Liver (tissue), 9 donors: ENCODE results near the gene MARVELD2. TPM values are rescaled to one million over a fixed set of nuclear protein-coding genes. Genes with fewer than 3 reads are reported as not detected.
"Not testable (repeated sequence)": the region's sequence is repeated elsewhere in the genome, so short reads cannot be mapped to it uniquely, and the experiment has no call there.

Source experiments
- DNase-seq: peaks from one replicate; pipeline ENCODE4 v3.0.0-alpha.2; 2017; ENCODE audit warnings: low spot score
- H3K27ac ChIP-seq, 2 donors: one replicate each; pipeline ENCODE4 v1.7.0; 2013; ENCODE audit warnings: inconsistent platforms in 2 of 2, low read length in 2 of 2, control low read depth in 1 of 2, low read depth in 1 of 2, mild to moderate bottlenecking in 1 of 2
- H3K27me3 ChIP-seq, 4 donors: one replicate each; pipeline versions ENCODE4 v1.6.1 to v1.7.0; 2013; ENCODE audit warnings: low read length in 3 of 4, inconsistent platforms in 1 of 4, mild to moderate bottlenecking in 1 of 4, moderate library complexity in 1 of 4; ENCODE audit not compliant: control insufficient read depth in 4 of 4, insufficient read depth in 4 of 4
- H3K36me3 ChIP-seq, 4 donors: one replicate each; pipeline versions ENCODE4 v1.6.1 to v1.7.0; 2013; ENCODE audit warnings: low read length in 3 of 4, mild to moderate bottlenecking in 3 of 4, low read depth in 1 of 4, moderate library complexity in 1 of 4; ENCODE audit not compliant: control insufficient read depth in 4 of 4, insufficient read depth in 3 of 4
- H3K4me1 ChIP-seq, 4 donors: one replicate each; pipeline versions ENCODE4 v1.6.1 to v1.7.0; 2013; ENCODE audit warnings: low read length in 3 of 4, mild to moderate bottlenecking in 3 of 4, moderate library complexity in 1 of 4; ENCODE audit not compliant: control insufficient read depth in 4 of 4, insufficient read depth in 4 of 4
- H3K4me3 ChIP-seq, 3 donors: one replicate each; pipeline versions ENCODE4 v1.6.1 to v1.7.0; 2013; ENCODE audit warnings: low read length in 3 of 3, control low read depth in 1 of 3, low read depth in 1 of 3, mild to moderate bottlenecking in 1 of 3
- H3K9ac ChIP-seq, 2 donors: one replicate each; pipeline ENCODE4 v1.7.0; 2013; ENCODE audit warnings: low read length in 2 of 2, mild to moderate bottlenecking in 2 of 2, moderate library complexity in 2 of 2, control low read depth in 1 of 2, low read depth in 1 of 2
- H3K9me3 ChIP-seq, 4 donors: one replicate each; pipeline versions ENCODE4 v1.6.1 to v1.7.0; 2013; ENCODE audit warnings: low read length in 3 of 4; ENCODE audit not compliant: control insufficient read depth in 4 of 4
- ATF3 ChIP-seq: IDR thresholded peaks from 2 replicates; pipeline ENCODE4 v1.6.1; 2016; ENCODE audit warnings: antibody characterized with exemption
- CTCF ChIP-seq: fragments of 150-350 bp; IDR thresholded peaks from 2 replicates; pipeline ENCODE4 v1.5.1; 2017; ENCODE audit warnings: improper control_type of control experiment, low read depth, low read length; ENCODE audit not compliant: missing input control
- EGR1 ChIP-seq, 2 donors: IDR thresholded peaks; 2 replicates each; pipeline ENCODE4 v1.6.1; 2016 to 2018; ENCODE audit warnings: antibody characterized with exemption in 2 of 2, low read depth in 2 of 2
- FOXA1 ChIP-seq: IDR thresholded peaks from 2 replicates; pipeline ENCODE4 v1.6.1; 2016; ENCODE audit warnings: antibody characterized with exemption
- FOXA2 ChIP-seq: IDR thresholded peaks from 2 replicates; pipeline ENCODE4 v1.6.1; 2016; ENCODE audit warnings: antibody characterized with exemption
- GABPA ChIP-seq, 2 donors: IDR thresholded peaks in 1 of 2; conservative IDR thresholded peaks in 1 of 2; 2 replicates each; pipeline ENCODE4 v1.6.1; 2016; ENCODE audit warnings: antibody characterized with exemption in 2 of 2, mild to moderate bottlenecking in 1 of 2, moderate library complexity in 1 of 2
- HNF4A ChIP-seq, 2 donors: conservative IDR thresholded peaks; 2 replicates each; pipeline ENCODE4 v1.6.1; 2016; ENCODE audit warnings: antibody characterized with exemption in 2 of 2, mild to moderate bottlenecking in 2 of 2
- HNF4G ChIP-seq: IDR thresholded peaks from 2 replicates; pipeline ENCODE4 v1.6.1; 2016; ENCODE audit warnings: antibody characterized with exemption
- JUND ChIP-seq, 2 donors: IDR thresholded peaks; 2 replicates each; pipeline ENCODE4 v1.6.1; 2016; ENCODE audit warnings: antibody characterized with exemption in 2 of 2
- MAX ChIP-seq: IDR thresholded peaks from 2 replicates; pipeline ENCODE4 v1.6.1; 2016; ENCODE audit warnings: antibody characterized with exemption
- NR2F2 ChIP-seq: IDR thresholded peaks from 2 replicates; pipeline ENCODE4 v1.6.1; 2016; ENCODE audit warnings: antibody characterized with exemption
- RAD21 ChIP-seq, 2 donors: IDR thresholded peaks; 2 replicates each; pipeline ENCODE4 v1.6.1; 2016; ENCODE audit warnings: antibody characterized with exemption in 2 of 2, mild to moderate bottlenecking in 2 of 2
- REST ChIP-seq: IDR thresholded peaks from 2 replicates; pipeline ENCODE4 v1.6.1; 2016; ENCODE audit warnings: antibody characterized with exemption, mild to moderate bottlenecking
- RXRA ChIP-seq, 2 donors: IDR thresholded peaks; 2 replicates each; pipeline ENCODE4 v1.6.1; 2017 to 2018; ENCODE audit warnings: antibody characterized with exemption in 2 of 2, mild to moderate bottlenecking in 1 of 2
- SP1 ChIP-seq: IDR thresholded peaks from 2 replicates; pipeline ENCODE4 v1.6.1; 2018; ENCODE audit warnings: antibody characterized with exemption, mild to moderate bottlenecking
- TAF1 ChIP-seq: conservative IDR thresholded peaks from 2 replicates; pipeline ENCODE4 v1.6.1; 2016; ENCODE audit warnings: antibody characterized with exemption, mild to moderate bottlenecking
- YY1 ChIP-seq: IDR thresholded peaks from 2 replicates; pipeline ENCODE4 v1.6.1; 2016; ENCODE audit warnings: antibody characterized with exemption, mild to moderate bottlenecking
- ZBTB33 ChIP-seq: IDR thresholded peaks from 2 replicates; pipeline ENCODE4 v1.6.1; 2016; ENCODE audit warnings: antibody characterized with exemption
- WGBS: extraction: QIAGEN DNeasy Blood & Tissue Kit; methylation state at CpG from one replicate; pipeline ENCODE4 v1.1.7; 2013; 5-methylcytosine and 5-hydroxymethylcytosine counted together
- polyA plus RNA-seq, 2 donors: library from polyadenylated mRNA; stranded (reverse) in 1 of 2; unstranded in 1 of 2; fragments of 200-250 nt in 1 of 2; fragments of >200 nt in 1 of 2; fragmentation: Nextera tagmentation in 1 of 2; extraction: Ambion mirVana in 1 of 2; gene quantifications; one replicate each; pipeline versions ENCODE4 v1.2.1 to v1.2.3, GENCODE V29; 2013 to 2015
- total RNA-seq, 2 donors: library from RNA; depleted of rRNA; stranded (reverse); fragments of >200 nt; gene quantifications; one replicate each; pipeline ENCODE4 v1.2.3, GENCODE V29; 2014
- donor health status: healthy.
- donor health status: healthy.
- donor health status: healthy.
- donor health status: healthy.
- donor health status: healthy.

The MARVELD2 gene
- total and polyA plus RNA-seq, 4 donors, result 9.4 to 20.2 (median 12.3) TPM

GRCh38 chr5:69435276-69435884 is 20.5 kb downstream of the MARVELD2 start:
- H3K4me1 ChIP-seq, H3K27ac ChIP-seq, H3K9me3 ChIP-seq, DNase-seq, H3K4me3 ChIP-seq, H3K9ac ChIP-seq, H3K27me3 ChIP-seq: not testable (repeated sequence)
- peaks cover 5 to 30% (median 8%) of the 10 kb centered on the region in 4 donors for H3K36me3 ChIP-seq
- 92% methylated on average over 5 of the region's 5 CpGs for WGBS

- Histone ChIP-seq H3K27me3 (no peaks in the 10 kb centered on the region), H3K9ac (peak overlapping the region in 1 of 2 donors; percentile 5), H3K9me3 (no peaks in the 10 kb centered on the region), H3K27ac (peak overlapping the region; percentile 85 to 95), H3K4me3 (no peak overlapping the region), H3K36me3 (peaks cover 0 to 19% (median 8%) of the 10 kb centered on the region in 4 donors), H3K4me1 (peaks cover 0 to 7% (median 2%) of the 10 kb centered on the region in 4 donors)
- TF ChIP-seq FOXA1 (no peak), YY1 (peak; percentile 92), ZBTB33 (peak; percentile 77), TAF1 (no peak), GABPA (IDR thresholded peaks at IDR 0.05 in 1 of 2, conservative IDR thresholded peaks at IDR 0.05 in 1 of 2) (no peak), HNF4A (conservative IDR thresholded peaks at IDR 0.05) (peak; percentile 94 to 97), CTCF (no peak), HNF4G (peak; percentile 83), MAX (peak; percentile 64), RAD21 (IDR thresholded peaks at IDR 0.05) (peak; percentile 55 to 60), JUND (IDR thresholded peaks at IDR 0.05) (peak; percentile 97 to 99), SP1 (peak; percentile 91), RXRA (IDR thresholded peaks at IDR 0.05) (peak; percentile 56 to 82), REST (peak; percentile 85), ATF3 (peak; percentile 93), EGR1 (IDR thresholded peaks at IDR 0.05; ENCODE audit: low read depth in 2 of 2) (peak in 1 of 2 donors; percentile 76), NR2F2 (no peak), FOXA2 (peak; percentile 50)
- DNase-seq, result no peak
- 60% methylated on average over 7 of the region's 7 CpGs for WGBS
Measured at GRCh38 chr5:69444127-69444754, 29.3 kb downstream of the MARVELD2 start.
